ENCODE measurements around the gene TMEM80. TPM values are rescaled to one million over a fixed set of nuclear protein-coding genes. Genes with fewer than 3 reads are reported as not detected.
A peak's percentile ranks its signal among the peaks of the same experiment; 100 is the strongest.
"Not testable (repeated sequence)": the region's sequence is repeated elsewhere in the genome, so short reads cannot be mapped to it uniquely, and the experiment has no call there.

TMEM80 gene
- 23.2 and 37.4 TPM in 2 replicates for total RNA-seq (ENCODE audit: low replicate concordance)
- long read RNA-seq, partial matches to known transcripts, result 4 of 18 reads
- long read RNA-seq, other reads (novel, unspliced or antisense), result 14 of 18 reads

DNA sequence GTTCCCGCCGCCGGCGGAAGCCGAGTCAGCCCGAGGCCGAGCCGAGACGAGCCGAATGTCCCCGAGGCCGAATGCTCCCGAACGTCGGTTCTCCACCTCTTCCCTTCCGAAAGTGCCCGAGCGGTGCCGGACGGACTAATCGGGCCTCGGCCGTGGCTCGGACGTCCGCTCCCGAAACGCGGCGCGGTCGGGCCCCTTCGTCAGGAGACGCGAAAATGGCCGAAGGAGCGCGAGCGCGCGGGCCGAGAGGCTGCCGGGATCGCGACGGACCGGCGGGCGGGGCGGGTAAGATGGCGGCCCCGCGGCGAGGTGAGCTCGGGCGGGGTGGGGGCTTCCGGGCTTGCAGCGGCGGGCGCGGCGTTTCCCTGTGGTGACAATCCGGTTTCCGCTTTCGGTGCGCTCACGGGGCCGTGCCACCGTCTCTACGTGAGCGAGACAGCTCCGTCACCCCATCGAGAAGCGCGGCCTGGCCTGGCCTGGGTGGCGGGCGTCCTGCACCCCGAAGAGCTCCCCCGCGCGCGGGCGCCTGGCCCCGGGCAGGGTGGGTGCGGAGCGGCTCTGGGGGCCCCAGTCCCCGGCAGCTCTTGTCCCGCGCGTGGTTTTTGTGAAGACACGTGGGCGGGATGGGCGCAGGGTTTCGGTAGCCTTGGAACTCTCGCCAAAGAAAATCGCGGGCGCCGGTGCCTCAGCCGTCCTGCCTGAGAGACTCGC lies at the start of gene TMEM80:
Gene TMEM80, plus strand, starts transcription at position 279 of the 711 bp plus-strand sequence. Its CDS starts 12 bp downstream, at position 291.
- no peaks in the 10 kb centered on the region for H3K36me3 Mint-ChIP-seq
- peak; percentile 100 for DNase-seq (ENCODE audit: extremely low spot score, unreplicated experiment)
- TF ChIP-seq, protein P1, sequence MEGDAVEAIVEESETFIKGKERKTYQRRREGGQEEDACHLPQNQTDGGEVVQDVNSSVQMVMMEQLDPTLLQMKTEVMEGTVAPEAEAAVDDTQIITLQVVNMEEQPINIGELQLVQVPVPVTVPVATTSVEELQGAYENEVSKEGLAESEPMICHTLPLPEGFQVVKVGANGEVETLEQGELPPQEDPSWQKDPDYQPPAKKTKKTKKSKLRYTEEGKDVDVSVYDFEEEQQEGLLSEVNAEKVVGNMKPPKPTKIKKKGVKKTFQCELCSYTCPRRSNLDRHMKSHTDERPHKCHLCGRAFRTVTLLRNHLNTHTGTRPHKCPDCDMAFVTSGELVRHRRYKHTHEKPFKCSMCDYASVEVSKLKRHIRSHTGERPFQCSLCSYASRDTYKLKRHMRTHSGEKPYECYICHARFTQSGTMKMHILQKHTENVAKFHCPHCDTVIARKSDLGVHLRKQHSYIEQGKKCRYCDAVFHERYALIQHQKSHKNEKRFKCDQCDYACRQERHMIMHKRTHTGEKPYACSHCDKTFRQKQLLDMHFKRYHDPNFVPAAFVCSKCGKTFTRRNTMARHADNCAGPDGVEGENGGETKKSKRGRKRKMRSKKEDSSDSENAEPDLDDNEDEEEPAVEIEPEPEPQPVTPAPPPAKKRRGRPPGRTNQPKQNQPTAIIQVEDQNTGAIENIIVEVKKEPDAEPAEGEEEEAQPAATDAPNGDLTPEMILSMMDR (conservative IDR thresholded peaks at IDR 0.05), result no peak
- peak within 1 kb of the TSS; percentile 90 for H3K4me3 Mint-ChIP-seq
- peaks cover 37% of the 10 kb centered on the region for H3K4me1 Mint-ChIP-seq (ENCODE audit: unreplicated experiment)
- H3K27ac Mint-ChIP-seq, result peak within 1 kb of the TSS; percentile 95
- no peaks in the 10 kb centered on the region for H3K9me3 Mint-ChIP-seq
- no peaks in the 10 kb centered on the region for H3K27me3 Mint-ChIP-seq

DNA sequence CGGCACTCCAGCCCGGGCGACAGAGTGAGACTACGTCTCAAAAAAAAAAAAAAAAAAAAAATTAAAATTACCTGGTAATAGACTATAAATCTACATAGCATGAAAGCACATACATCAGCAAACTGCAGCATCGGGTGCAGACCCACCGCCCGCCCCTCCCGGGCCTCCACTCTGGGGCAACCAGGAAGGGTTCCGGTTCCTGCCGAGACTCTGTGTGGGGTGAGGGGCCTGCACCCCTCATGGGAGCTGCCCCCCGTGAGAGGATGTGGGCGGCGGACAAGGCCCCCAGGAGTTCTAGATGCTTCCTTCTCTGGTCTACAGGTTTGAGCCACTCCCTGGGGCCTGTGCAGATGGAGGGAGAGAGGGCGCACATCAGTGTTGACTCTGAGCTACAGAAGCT lies 49.4 kb upstream of the TMEM80 start:
- Mint-ChIP-seq H3K4me3 (no peak overlapping the region), H3K27ac (no peak overlapping the region), H3K27me3 (peaks cover 4% of the 10 kb centered on the region), H3K36me3 (peaks cover 8% of the 10 kb centered on the region), H3K4me1 (ENCODE audit: unreplicated experiment) (no peaks in the 10 kb centered on the region), H3K9me3 (no peaks in the 10 kb centered on the region)
- TF ChIP-seq, protein P1 (conservative IDR thresholded peaks at IDR 0.05), result no peak
- DNase-seq (ENCODE audit: extremely low spot score, unreplicated experiment), result no peak

DNA sequence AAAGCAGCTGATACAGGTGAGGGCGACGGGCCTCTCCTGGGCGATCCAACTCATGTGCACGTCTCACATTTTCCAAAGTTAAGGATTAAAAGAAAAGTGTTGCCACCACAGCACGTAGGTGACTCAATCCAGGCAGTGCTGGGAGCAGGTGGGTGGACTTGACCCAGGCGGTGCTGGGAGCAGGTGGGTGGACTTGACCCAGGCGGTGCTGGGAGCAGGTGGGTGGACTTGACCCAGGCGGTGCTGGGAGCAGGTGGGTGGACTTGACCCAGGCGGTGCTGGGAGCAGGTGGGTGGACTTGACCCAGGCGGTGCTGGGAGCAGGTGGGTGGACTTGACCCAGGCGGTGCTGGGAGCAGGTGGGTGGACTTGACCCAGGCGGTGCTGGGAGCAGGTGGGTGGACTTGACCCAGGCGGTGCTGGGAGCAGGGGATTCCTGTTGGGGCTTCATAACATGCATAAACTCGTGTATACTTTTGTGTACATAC lies 47.9 kb upstream of the TMEM80 start:
- not testable (repeated sequence) for H3K4me1 Mint-ChIP-seq (ENCODE audit: unreplicated experiment); H3K4me3 Mint-ChIP-seq; H3K27ac Mint-ChIP-seq; H3K27me3 Mint-ChIP-seq; H3K9me3 Mint-ChIP-seq; DNase-seq (ENCODE audit: extremely low spot score, unreplicated experiment)
- H3K36me3 Mint-ChIP-seq, result peaks cover 13% of the 10 kb centered on the region

DNA sequence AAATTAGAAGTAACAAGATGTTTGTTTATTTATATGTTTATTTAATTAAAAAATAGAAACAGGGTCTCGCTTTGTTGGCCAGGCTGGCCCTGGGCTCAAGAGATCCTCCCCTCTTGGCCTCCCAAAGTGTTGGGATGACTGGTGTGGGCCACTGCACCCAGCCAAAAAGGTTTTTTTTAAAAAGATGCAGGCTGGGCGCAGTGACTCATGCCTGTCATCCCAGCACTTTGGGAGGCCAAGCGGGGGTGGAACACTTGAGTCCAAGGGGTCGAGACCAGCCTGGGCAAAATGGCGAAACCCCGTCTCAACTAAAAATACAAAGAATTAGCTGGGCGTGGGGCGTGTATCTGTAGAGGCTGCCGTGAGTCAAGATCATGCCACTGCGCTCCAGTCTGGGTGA lies 45.1 kb upstream of the TMEM80 start:
- no peak overlapping the region for H3K4me3 Mint-ChIP-seq
- H3K36me3 Mint-ChIP-seq, result peaks cover 13% of the 10 kb centered on the region

DNA sequence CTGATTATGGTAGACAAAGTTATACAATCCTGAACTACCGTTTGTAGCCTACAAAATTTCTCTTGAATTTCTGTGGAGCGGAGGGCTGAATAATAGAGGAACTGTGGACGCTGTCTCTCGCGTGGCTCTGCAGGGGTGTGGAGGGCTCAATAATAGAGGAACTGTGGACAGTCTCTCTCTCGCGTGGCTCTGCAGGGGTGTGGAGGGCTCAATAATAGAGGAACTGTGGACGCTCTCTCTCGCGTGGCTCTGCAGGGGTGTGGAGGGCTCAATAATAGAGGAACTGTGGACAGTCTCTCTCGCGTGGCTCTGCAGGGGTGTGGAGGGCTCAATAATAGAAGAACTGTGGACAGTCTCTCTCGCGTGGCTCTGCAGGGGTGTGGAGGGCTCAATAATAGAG lies 42.5 kb upstream of the TMEM80 start:
- H3K27ac Mint-ChIP-seq; DNase-seq (ENCODE audit: extremely low spot score, unreplicated experiment); H3K4me3 Mint-ChIP-seq; H3K27me3 Mint-ChIP-seq; H3K4me1 Mint-ChIP-seq (ENCODE audit: unreplicated experiment); H3K36me3 Mint-ChIP-seq; H3K9me3 Mint-ChIP-seq: not testable (repeated sequence)

More for the DNA sequence above, 45.1 kb upstream of the TMEM80 start:
- no peaks in the 10 kb centered on the region for H3K4me1 Mint-ChIP-seq (ENCODE audit: unreplicated experiment)
- TF ChIP-seq, protein P1 (conservative IDR thresholded peaks at IDR 0.05), result no peak
- DNase-seq (ENCODE audit: extremely low spot score, unreplicated experiment), result no peak
- no peak overlapping the region for H3K27ac Mint-ChIP-seq
- H3K27me3 Mint-ChIP-seq, result no peaks in the 10 kb centered on the region
- no peaks in the 10 kb centered on the region for H3K9me3 Mint-ChIP-seq

DNA sequence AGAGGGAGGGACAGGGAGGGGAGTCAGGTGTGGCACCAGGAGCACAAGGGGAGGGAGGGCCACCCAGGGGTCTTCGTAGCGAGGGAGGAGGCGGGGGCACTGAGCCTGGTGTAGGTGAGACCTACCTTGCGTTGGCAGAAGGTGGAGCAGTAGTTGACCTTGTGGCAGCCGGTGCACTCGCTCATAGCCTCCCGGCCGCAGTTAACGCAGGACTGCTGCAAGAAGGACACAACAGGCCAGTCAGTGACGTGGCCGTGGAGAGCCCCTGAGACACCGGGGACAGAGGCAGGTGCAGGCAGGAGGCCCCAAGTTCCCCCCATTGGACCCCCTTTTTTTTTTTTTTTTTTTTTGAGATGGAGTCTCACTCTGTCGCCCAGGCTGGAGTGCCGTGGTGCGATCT lies 41.8 kb upstream of the TMEM80 start:
- Mint-ChIP-seq H3K9me3 (no peaks in the 10 kb centered on the region), H3K27me3 (no peaks in the 10 kb centered on the region), H3K27ac (no peak overlapping the region), H3K4me3 (no peak overlapping the region), H3K36me3 (peaks cover 5% of the 10 kb centered on the region), H3K4me1 (ENCODE audit: unreplicated experiment) (no peaks in the 10 kb centered on the region)
- DNase-seq (ENCODE audit: extremely low spot score, unreplicated experiment), result no peak
- TF ChIP-seq, protein P1 (conservative IDR thresholded peaks at IDR 0.05), result no peak

DNA sequence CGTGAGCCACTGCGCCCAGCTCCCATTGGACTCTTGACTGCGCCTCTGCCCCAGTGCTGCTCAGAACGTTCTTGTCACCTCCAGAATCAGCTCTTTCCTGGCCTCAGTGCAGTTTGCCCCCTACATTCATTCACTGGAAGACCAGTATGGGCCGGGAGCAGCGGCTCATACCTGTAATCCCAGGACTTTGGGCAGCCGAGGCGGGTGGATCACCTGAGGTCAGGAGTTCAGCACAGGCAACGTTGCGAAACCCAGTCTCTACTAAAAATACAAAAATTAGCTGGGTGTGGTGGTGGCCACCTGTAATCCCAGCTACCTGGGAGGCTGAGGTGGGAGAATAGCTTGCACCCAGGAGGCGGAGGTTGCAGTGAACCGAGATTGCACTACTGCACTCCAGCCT lies 41.2 kb upstream of the TMEM80 start:
- H3K4me1 Mint-ChIP-seq (ENCODE audit: unreplicated experiment); H3K27ac Mint-ChIP-seq; H3K9me3 Mint-ChIP-seq; DNase-seq (ENCODE audit: extremely low spot score, unreplicated experiment); H3K4me3 Mint-ChIP-seq; H3K27me3 Mint-ChIP-seq; H3K36me3 Mint-ChIP-seq: not testable (repeated sequence)
